ENCODE data around the gene GRIK3.

DNA sequence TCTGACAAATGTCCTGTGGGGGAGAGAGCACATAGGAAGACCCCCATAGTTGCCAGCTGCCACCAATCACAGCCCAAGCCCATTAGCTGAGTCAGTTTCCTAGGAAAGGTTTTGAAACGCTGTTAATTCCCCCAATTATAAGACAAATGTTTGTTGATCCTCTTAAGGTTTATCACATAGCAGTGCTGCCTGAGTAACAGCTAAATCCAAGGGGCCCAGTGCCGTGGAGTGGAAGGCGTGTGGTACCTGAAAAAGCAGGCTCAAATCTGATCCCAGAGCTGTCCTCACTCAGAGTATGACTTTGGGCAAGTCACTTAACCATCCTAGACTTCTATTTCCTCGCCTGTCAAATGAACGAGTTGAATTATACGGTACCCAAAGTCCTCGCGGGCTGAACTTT is 69.5 kb downstream of the GRIK3 start:
- TF ChIP-seq, protein P1, sequence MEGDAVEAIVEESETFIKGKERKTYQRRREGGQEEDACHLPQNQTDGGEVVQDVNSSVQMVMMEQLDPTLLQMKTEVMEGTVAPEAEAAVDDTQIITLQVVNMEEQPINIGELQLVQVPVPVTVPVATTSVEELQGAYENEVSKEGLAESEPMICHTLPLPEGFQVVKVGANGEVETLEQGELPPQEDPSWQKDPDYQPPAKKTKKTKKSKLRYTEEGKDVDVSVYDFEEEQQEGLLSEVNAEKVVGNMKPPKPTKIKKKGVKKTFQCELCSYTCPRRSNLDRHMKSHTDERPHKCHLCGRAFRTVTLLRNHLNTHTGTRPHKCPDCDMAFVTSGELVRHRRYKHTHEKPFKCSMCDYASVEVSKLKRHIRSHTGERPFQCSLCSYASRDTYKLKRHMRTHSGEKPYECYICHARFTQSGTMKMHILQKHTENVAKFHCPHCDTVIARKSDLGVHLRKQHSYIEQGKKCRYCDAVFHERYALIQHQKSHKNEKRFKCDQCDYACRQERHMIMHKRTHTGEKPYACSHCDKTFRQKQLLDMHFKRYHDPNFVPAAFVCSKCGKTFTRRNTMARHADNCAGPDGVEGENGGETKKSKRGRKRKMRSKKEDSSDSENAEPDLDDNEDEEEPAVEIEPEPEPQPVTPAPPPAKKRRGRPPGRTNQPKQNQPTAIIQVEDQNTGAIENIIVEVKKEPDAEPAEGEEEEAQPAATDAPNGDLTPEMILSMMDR (conservative IDR thresholded peaks at IDR 0.05; ENCODE audit: low read length) = no peak
- TF ChIP-seq EZH2phosphoT487 (IDR thresholded peaks at IDR 0.05; ENCODE audit: borderline replicate concordance) = no peak

All from Loucy (cell line).